GM19351 (cell line): ENCODE measurements around the gene EYS.
A peak's percentile ranks its signal among the peaks of the same experiment; 100 is the strongest.
"Not testable (repeated sequence)": the region's sequence is repeated elsewhere in the genome, so short reads cannot be mapped to it uniquely, and the experiment has no call there.

Experiments
- ATAC-seq: cut with Tn5 transposase; IDR thresholded peaks from one replicate; pipeline ENCODE4 v1.9.1; 2021; ENCODE audit warnings: mild to moderate bottlenecking, moderate library complexity; ENCODE audit not compliant: unreplicated experiment

Gene EYS

DNA sequence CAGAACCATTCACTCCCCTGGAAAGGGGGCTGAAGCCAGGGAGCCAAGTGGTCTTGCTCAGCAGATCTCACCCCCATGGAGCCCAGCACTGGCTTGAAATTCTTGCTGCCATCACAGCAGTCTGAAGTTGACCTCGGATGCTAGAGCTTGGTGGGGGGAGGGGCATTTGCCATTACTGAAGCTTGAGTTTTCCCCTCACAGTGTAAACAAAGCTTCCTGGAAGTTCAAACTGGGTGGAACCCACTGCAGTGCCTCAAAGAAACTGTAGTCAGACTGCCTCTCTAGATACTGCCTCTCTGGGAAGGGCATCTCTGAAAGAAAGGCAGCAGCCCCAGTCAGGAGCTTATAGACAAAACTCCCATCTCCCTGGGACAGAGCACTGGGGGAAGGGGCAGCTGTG, 1819.2 kb downstream of the EYS start:
- not testable (repeated sequence) for ATAC-seq

DNA sequence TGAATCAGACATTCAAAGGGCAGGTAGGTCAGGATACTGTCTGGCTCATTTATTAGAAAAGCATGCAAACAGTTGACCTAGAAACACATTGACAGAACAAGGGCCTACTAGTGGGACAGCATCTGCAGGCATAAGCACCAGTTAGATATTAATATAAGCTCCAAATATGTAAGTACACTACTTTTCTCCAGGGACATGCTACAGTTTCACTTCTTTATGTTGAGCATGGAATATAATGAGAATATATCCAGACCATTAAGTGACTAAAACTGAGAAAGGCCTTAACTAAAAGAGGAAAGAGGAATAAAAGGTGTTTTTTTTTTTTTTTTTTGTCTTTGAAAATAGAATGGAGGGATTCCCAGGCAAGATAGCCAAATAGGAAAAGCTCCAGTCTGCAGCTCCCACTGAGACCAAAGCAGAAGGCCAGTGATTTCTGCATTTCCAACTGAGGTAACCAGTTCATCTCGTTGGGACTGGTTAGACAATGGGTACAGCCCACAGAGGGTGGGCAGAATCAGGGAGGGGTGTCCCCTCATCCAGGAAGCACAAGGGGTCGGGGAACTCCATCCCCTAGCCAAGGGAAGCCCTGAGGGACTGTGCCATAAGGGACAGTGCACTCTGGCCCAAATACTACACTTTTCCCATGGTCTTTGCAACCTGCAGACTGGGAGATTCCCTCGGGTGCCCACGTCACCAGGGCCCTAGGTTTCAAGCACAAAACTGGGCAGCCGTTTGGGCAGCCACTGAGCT, 1819.8 kb downstream of the EYS start:
- ATAC-seq: no peak

DNA sequence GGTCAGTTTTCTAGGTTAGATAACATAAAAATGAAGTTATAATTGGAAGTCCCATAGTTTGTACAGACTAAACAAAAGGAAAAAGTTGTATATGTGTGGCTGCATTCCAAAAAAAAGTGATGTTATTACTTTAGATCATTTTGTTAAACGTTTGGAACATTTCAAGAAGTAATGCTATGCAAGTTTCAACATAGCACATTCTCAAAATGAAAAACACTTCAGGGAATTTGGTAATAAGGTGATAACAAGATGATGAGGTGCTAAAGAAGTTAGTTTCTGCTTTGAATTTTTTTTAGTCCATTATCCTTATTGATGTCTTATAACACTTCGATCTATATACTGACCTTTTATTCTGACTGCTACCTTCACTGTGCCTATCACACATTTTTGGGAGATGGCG, 1820.7 kb downstream of the EYS start:
- ATAC-seq: no peak

DNA sequence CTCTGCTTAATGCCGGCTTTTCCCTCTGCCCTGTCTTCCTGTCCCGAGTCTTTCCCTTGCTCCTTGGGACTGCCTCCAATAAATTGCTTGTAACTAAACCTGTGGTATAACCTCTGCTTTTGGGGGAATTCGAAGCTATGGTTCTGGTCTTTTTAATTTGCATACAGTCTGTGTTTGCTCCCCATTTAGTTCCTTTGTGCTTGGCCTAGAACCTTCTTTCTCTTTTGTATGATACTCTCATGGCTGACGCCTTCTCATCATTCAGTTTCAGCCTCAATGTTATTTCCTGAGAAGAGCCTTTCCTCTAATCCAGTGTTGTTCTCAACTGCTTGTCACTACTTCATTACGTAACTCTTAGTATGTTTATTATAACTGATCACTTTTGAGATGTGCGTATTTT, 1823.4 kb downstream of the EYS start:
- no peak for ATAC-seq

DNA sequence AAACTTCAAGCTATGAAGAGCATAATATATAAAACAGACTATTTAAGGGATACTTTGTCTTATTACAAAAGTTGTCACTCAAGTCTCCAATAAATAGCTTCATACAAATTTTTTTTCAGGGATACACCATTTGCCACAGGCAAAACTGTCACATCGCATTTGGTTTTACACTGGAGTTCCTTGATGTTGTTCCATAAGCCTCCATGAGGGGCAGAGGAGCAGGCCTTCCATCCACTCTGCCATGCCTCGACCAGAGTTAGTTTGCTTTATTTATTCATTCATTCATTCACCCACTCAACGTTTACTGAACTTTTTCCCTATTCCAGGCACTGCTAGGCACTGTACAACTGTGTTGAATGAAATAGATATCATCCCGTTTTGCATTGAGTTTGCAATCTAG, 1824.8 kb downstream of the EYS start:
- no peak for ATAC-seq

DNA sequence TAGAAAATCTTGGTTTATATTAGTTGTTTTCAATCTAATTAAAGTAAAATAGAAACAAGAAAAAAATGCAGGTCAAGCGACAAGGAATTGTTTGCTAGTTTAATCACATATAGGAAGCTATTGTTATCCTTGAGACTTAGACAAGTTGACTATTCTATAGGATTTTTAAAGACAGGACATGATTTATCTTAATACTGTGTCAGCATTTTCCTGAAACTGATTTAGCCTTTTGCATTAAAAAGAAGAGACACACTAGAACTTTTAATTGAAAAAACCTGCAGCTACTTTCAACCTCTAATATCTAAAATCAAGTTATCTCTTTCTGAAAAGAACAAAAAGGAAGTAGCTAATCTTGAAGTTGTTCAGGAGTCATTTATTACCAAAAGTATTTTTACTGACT, 1825.2 kb downstream of the EYS start:
- no peak for ATAC-seq

DNA sequence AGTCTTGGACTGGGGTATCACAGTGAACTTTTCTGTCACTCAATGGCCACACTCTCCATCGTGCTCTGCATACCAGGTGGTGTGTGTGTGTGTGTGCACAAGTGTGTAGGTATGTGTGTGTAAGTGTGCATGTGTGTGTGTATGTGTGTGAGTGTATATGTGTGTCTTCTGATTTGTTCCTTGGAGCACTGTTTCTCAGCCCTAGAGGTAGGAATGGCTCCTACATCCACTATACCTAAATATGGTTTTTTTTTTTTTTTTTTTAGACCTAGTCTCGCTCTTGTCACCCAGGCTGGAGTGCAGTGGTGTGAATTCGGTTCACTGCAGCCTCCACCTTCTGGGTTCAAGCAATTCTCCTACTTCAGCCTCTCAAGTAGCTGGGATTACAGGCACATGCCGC, 1834.8 kb downstream of the EYS start:
- no peak for ATAC-seq

DNA sequence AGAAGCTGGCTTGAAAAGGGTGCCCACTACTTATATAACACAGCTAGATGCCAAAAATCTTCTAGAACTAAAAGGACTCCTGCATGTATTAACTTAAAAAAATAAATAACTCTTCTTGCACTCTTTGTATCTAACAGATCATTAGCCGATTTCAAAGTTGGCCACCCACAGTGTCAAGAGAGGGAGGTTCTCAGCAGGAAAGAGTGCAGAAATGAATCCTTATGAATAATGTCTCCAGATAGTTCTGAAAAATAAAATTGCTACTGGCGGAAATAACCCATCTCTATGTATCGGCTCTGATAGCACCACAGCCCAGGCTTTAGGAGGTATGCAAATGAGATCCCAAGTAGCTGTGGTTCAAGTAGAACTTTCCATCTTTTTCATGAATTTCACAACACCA, 1838.7 kb downstream of the EYS start:
- no peak for ATAC-seq

DNA sequence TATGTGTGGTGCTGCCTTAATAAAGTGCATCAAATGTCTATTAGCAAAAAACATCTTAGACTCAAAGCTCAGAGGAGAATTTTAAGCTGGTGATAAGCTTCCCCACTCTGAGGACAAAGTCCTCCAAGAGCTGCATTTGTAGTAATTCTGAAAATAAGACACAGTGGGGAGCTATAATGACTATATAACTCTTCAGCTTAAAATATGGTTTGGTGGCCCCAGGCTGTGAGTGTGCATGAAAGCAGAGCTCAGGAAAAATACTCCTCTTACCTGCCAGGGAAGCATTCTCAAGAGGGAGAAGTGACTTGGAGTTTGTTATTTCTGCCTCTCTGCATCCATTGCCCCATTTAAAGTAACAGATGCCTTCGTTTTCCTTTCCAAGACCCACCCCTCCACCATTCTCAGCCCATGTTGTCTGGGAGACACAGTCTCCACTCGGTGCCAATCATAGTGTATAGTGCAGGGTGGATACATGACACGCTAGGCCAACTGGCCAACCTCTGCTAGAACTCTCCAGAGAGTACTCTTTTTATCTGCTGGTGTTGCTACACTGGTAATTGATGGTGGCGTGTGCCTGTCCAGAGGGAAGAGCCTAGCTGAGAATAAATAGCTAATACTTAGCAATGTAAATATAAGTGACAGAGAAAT, 1842.2 kb downstream of the EYS start:
- no peak for ATAC-seq

DNA sequence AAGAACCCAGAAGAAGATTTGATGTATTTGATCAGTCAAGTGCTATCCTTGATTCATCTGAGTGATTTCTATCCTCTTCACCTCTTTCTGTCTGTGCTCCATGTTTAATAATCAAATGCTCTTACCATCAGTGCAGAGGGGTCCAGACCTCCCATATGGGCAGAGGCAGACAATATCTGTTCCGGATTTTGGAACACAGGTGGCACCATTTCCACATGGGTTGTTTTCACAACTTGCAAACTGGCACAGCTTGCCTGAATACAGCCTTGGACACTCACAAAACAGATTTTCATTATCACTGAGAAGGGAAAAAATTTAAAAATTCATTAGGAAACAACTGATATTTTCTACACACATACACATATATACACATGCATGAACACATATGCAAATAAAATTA, 1843.0 kb downstream of the EYS start:
- no peak for ATAC-seq

DNA sequence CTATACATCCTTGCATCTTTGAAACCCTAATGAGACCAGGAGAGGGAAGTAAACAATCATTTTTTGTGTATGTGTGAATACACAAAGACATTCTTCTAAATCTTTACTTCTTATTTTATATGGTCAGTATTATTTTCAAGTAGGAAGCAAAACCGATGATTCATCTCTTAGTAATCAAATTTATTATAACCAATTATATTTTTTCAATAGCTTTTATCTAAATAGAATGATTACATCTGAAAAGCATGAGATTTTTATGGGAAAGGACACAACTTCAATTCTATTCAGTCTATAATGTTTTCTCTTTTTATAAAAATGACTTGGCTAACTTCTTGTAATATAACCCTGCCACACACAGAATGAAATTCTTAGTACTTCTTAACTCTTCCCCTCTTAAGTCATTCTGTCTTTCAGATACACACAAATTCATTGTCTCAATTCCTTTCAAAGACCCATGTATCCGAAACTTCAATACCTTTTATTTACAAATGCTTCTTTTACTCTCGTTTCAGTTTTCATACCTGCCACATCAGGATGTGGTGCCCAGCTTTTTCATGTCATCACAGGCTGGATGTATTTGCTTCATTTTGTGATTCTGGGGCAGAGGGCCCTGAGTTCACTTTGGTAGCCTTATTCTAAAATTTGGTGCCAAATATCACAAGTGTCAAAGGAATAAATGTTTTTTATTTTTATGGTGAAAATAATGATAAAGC, 1844.4 kb downstream of the EYS start:
- ATAC-seq: no peak

DNA sequence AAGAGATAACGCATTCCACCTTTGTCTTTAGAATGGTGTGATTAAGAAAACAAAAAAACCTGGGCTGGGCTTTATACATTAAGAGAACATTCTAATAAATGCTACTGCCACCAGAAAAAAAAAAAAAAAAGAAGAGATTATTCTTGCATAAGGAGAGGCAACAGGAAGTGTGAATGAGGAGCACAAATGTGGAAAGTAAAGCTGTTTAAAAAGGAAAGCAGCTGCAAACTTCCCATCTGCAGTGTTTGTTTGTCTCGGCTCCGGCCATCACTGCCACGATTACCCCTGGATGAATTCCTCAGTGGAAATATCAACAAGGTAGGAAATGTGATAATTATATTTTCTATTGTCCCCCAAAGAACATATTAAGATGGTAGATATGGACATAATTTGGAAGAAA, 1847.5 kb downstream of the EYS start:
- ATAC-seq: no peak

DNA sequence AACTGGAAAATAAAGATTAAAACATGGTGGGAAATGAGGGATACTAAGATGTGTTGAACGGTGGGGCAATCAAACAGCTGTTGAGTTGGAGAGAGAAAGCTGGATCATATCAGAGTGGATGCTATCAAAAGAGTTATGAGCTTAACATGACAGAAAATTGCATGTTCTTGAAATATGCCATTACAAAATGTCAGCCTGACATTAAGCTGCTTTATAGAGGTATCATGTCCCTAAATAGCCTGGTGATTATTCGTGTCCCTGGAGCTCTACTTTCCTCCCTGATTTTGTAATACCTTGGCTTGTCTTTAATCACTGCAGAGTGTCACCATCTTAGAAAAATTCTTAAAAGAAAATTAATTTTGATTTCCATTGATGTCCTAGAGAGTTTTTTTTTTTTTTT, 1848.3 kb downstream of the EYS start:
- no peak for ATAC-seq

DNA sequence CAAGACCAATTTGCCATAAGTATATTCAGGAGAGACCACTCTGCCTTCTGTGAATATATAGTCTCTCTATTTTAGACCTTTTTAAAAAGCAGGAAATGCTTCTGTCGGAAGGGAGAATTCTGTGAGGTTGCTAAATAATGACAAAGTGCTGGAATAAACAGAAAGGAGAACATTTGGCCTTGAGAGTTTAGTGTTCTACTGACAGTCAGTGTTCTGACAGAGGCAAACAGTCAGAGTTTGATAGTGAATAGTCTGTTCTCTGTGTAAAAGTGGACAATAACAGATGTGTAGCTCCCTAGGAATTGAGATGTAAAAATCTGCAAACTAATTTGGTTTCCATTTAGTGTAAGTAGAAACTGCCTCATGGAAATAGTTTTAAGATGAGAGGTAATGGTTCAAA, 1850.8 kb downstream of the EYS start:
- no peak for ATAC-seq

DNA sequence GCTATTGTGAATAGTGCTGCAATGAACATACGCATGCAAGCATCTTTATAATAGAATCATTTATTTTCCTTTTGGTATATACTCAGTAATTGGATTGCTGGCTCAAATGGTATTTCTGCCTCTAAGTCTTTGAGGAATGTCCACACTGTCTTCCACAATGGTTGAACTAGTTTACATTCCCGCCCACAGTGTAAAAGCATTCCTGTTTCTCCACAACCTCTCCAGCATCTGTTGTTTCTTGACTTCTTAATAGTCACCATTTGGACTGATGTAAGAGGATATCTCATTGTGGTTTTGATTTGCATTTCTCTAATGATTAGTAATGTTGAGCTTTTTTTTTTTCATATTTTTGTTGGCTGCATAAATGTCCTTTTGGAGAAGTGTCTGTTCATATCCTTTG, 1862.7 kb downstream of the EYS start:
- no peak for ATAC-seq

DNA sequence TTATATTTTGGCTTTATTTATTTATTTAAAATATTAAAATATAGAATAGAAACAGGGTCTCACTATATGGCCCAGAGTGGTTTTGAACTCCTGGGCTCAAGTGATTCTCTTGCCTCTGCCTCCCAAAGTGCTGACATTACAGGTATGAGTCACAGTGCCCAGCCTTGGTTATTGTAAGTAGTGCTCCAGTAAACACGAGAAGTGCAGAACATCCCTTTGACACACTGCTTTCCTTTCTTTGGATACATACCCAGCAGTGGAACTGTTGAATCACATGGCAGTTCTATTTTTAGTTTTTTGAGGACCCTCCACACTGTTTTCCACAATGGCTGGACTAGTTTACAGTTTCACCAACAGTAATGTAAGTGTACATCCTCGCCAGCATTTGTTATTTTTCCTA, 1867.5 kb downstream of the EYS start:
- no peak for ATAC-seq

DNA sequence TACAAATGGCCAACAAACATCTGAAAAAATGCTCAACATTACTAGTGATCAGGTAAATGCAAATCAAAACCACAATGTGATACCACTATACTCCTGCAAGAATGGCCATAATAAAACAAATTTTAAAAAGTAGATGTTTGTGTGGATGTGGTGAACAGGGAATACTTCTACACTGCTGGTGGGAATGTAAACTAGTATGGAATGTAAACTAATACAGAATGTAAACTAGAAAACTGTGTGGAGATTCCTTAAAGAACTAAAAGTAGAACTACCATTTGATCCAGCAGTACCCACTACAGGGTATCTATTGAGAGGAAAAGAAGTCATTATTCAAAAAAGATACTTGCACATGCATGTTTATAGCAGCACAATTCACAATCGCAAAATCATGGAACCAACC, 1878.3 kb downstream of the EYS start:
- ATAC-seq: not testable (repeated sequence)

DNA sequence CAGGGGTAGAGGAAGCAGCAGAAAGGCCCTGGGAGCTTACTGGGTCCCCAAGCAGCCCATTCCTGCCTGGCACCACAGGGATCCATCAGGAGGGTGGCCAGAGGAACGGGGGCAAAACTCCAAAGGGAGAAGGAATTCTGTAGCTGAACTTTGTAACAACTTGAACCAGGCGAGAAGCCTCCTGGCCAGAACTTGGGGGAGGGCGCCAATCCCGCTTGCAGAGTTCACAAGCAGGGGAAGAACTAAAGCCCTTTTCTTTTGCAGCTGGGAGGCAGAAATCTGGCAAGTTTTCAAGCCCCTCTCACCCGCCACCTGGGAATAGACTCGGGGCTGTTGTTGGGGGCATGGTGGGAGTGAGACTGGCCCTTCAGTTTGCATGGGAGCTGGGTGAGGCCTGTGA, 1882.3 kb downstream of the EYS start:
- ATAC-seq: no peak

DNA sequence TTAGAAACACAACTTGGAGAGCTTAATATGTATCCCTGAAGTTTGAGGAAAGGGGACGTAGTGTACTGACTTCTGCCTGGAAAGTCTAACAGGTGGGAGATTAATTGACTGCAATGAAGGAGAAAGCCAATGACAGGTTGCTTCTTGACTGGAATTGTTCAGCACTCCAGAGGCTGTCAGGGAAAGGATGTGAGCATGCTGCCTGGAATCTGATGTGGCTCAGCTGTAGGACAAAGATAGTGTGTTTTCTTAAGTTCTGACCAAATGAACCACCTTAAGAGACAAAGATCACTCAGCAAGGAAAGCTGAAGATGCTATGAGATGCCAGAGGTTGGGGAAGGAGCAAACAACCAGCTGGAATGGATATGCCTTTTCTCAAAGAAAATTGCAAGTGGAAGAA, 1885.6 kb downstream of the EYS start:
- ATAC-seq: no peak

DNA sequence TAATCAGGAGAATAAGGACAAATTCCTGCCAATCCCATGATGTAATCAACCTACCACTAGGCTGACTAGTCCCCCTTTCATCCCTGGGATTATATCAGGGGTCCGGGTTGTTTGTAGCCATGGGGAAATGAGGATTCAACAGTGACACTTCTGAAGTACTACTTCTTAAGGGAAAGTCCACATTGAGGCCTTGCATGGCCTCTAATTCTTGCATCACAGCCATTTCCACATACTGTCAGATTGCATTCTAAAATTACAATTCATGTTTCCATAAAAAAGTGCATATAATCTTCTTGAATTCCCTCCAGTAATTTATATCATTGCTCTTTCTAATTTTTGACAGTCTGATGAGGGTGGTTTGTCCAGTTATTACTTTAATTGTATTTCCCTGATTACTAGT, 1887.2 kb downstream of the EYS start:
- no peak for ATAC-seq

DNA sequence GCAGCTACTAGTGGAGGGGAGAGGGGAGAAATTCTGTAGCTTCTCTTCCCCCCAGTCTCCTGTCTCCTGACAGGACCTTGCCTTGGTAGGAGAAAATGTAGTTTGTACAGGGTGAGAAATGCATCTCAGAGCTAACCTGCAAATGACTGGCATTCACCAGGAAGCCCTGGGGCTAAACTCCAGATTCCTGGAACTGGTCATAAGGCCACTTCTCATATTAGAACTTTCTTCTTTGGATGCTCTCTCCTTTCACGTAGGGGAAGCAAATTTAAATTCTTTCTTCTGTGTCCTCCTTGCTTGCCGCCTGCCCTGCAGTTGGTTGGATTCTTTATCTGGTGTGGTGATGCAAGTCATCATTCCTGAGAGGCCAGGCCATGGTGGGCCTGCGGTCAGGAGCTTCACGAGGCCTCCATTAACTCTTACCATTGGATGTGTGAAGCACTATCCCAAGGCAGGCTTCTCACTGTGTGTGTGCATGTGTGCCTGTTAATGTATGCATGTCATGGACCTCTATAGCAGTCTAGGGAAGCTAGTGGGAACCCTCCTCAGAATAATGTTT, 1889.5 kb downstream of the EYS start:
- no peak for ATAC-seq

DNA sequence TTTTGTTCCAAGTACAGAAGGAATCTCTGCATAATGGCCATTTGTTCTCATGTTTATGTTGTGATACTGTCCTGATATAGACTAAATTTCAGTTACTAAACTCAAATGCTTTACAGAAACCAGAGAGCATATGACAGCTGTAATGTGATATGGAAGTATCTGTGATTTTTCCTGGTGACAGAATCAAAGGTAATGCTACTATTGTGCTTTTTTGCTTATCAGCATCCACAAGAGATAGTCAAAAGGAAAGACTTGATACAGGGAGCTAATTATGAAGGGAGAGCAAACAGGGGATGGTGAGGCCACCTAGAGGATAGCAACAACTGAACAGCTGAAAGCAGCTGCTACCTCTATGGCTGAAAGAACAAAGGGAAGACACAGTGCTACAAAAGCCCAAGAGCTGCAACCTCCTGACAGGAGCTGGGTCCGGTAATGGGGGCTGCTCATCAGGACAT, 1890.0 kb downstream of the EYS start:
- ATAC-seq: peak; percentile 60
